GM13977 (cell line): ENCODE data around the gene MRPL2.
"Not testable (repeated sequence)": the region's sequence is repeated elsewhere in the genome, so short reads cannot be mapped to it uniquely, and the experiment has no call there.

Source experiments
- DNase-seq: peaks from one replicate; pipeline ENCODE4 v3.0.0; 2012; ENCODE audit warnings: low spot score
- CTCF ChIP-seq: IDR thresholded peaks from 2 replicates; pipeline ENCODE4 v1.5.1; 2012; ENCODE audit warnings: mild to moderate bottlenecking, control low read depth; ENCODE audit not compliant: insufficient read depth; ENCODE audit errors: extremely low read depth, missing control alignments
- in situ Hi-C: fragments of 300-500 bp; cut with MboI; formaldehyde crosslinking; loops from one replicate; pipeline ENCODE4 v1.12.0; 2022; ENCODE audit warnings: low sequenced_read_pairs, low pct_unique_long_range_greater_than_20kb, mixed read lengths, inconsistent platforms; ENCODE audit not compliant: unreplicated experiment

MRPL2 gene

GRCh38 chr6:43052842-43053544, 6.2 kb downstream of the MRPL2 start:
- in situ Hi-C loops, result no loop called here
- TF ChIP-seq CTCF, result no peak
- peak; percentile 42 for DNase-seq

GRCh38 chr6:43052225-43052841, 6.9 kb downstream of the MRPL2 start:
- no peak for TF ChIP-seq CTCF
- DNase-seq, result no peak
- in situ Hi-C loops, result no loop called here

GRCh38 chr6:43050981-43051380, 8.3 kb downstream of the MRPL2 start:
- TF ChIP-seq CTCF, result no peak
- in situ Hi-C loops, result no loop called here
- no peak for DNase-seq

GRCh38 chr6:43047998-43048397, 11.2 kb downstream of the MRPL2 start:
- in situ Hi-C loops, result no loop called here
- no peak for TF ChIP-seq CTCF
- DNase-seq, result no peak

GRCh38 chr6:43045371-43045930, 13.8 kb downstream of the MRPL2 start:
- no peak for DNase-seq
- TF ChIP-seq CTCF, result no peak
- in situ Hi-C loops, result no loop called here

GRCh38 chr6:43043310-43043709, 15.9 kb downstream of the MRPL2 start:
- no peak for TF ChIP-seq CTCF
- in situ Hi-C loops, result no loop called here
- no peak for DNase-seq

GRCh38 chr6:43041475-43041874, 17.8 kb downstream of the MRPL2 start:
- DNase-seq, in situ Hi-C loops: not testable (repeated sequence)
